ENCODE data around the gene KIAA1328.

DNA sequence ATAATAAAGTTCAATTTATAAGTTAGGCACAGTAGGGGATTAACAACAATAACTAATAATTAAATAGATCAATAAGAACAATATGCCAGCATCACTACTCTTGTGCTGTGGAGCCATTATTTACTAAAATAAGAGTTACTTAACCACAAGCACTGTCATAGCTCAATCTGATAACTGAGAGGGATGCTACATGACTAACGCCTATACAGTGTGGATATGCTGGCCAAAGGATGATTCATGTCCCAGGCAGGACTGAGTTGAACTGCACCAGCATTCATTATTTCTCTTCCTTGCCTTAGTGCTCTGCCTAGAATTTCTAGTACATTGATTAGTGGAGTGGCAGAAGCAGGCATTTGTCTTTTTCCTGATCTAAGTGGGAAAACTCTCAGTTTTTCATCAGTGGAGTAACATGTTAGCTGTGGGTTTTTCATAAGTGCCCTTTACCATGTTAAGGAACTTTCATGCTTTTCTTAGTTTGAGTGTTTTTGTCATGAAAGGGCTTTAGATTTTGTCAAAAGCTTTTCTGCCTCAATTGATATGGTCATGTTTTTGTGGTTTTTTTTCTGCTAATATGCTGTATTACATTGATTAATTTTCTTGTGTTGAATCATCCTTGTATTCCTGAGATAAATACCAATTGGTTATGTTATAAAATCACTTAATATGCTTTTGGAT, 21.7 kb downstream of the KIAA1328 start:
- TF ChIP-seq, protein P1, sequence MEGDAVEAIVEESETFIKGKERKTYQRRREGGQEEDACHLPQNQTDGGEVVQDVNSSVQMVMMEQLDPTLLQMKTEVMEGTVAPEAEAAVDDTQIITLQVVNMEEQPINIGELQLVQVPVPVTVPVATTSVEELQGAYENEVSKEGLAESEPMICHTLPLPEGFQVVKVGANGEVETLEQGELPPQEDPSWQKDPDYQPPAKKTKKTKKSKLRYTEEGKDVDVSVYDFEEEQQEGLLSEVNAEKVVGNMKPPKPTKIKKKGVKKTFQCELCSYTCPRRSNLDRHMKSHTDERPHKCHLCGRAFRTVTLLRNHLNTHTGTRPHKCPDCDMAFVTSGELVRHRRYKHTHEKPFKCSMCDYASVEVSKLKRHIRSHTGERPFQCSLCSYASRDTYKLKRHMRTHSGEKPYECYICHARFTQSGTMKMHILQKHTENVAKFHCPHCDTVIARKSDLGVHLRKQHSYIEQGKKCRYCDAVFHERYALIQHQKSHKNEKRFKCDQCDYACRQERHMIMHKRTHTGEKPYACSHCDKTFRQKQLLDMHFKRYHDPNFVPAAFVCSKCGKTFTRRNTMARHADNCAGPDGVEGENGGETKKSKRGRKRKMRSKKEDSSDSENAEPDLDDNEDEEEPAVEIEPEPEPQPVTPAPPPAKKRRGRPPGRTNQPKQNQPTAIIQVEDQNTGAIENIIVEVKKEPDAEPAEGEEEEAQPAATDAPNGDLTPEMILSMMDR (IDR thresholded peaks at IDR 0.05): no peak
- no peak for TF ChIP-seq ZFX (IDR thresholded peaks at IDR 0.05; ENCODE audit: borderline replicate concordance)

All from 22Rv1 (cell line).